HG03571 (cell line): ENCODE results near the gene KLHDC7B.

Experiments used
- ATAC-seq: cut with Tn5 transposase; IDR thresholded peaks from one replicate; pipeline ENCODE4 v1.9.1; 2021; ENCODE audit not compliant: unreplicated experiment

Gene KLHDC7B

GRCh38 chr22:50545522-50546325 lies at the start of gene KLHDC7B:
Gene KLHDC7B (plus strand): TSS chr22:50545899. CDS start chr22:50546244, 345 bp downstream.
- ATAC-seq = no peak

- no peak for ATAC-seq
Observed at GRCh38 chr22:50497093-50497492, 48.6 kb upstream of the KLHDC7B start.

GRCh38 chr22:50498322-50498890 lies 47.3 kb upstream of the KLHDC7B start:
- no peak for ATAC-seq

GRCh38 chr22:50500452-50500851 lies 45.2 kb upstream of the KLHDC7B start:
- ATAC-seq = no peak

- no peak for ATAC-seq
Observed at GRCh38 chr22:50502096-50502495, 43.6 kb upstream of the KLHDC7B start.

- ATAC-seq = no peak
Observed at GRCh38 chr22:50502628-50503474, 42.8 kb upstream of the KLHDC7B start.

GRCh38 chr22:50503475-50504145 lies 42.1 kb upstream of the KLHDC7B start:
- no peak for ATAC-seq

GRCh38 chr22:50504369-50505211 lies 41.1 kb upstream of the KLHDC7B start:
- no peak for ATAC-seq

- no peak for ATAC-seq
Observed at GRCh38 chr22:50505276-50505775, 40.4 kb upstream of the KLHDC7B start.

- no peak for ATAC-seq
Observed at GRCh38 chr22:50505776-50506610, 39.7 kb upstream of the KLHDC7B start.

- ATAC-seq = no peak
Observed at GRCh38 chr22:50506611-50507420, 38.9 kb upstream of the KLHDC7B start.

GRCh38 chr22:50507421-50507990 lies 38.2 kb upstream of the KLHDC7B start, which contains the start of gene LMF2:
Gene LMF2 (minus strand): TSS chr22:50507702. CDS start chr22:50507675, 27 bp downstream.
- no peak for ATAC-seq

- peak; percentile 64 for ATAC-seq
Observed at GRCh38 chr22:50507991-50508884, 37.5 kb upstream of the KLHDC7B start, which contains the start of gene NCAPH2. Gene NCAPH2 (plus strand): TSS chr22:50508224. CDS start chr22:50508338, 114 bp downstream.

- ATAC-seq = no peak
Observed at GRCh38 chr22:50508897-50509296, 36.8 kb upstream of the KLHDC7B start.

GRCh38 chr22:50513175-50513574 lies 32.5 kb upstream of the KLHDC7B start:
- no peak for ATAC-seq

GRCh38 chr22:50516068-50516467 lies 29.6 kb upstream of the KLHDC7B start:
- no peak for ATAC-seq

GRCh38 chr22:50516891-50517290 lies 28.8 kb upstream of the KLHDC7B start:
- ATAC-seq = no peak
